Lower leg skin (tissue), 3 donors: ENCODE data around the gene PCSK6.

Source experiments
- CTCF ChIP-seq, 3 donors: fragments of 450-650 bp; IDR thresholded peaks; one replicate each; pipeline ENCODE4 v1.5.1; 2016; ENCODE audit warnings: antibody characterized with exemption in 3 of 3, mild to moderate bottlenecking in 3 of 3, moderate library complexity in 2 of 3
- POLR2A ChIP-seq, 2 donors: fragments of 450-650 bp; IDR thresholded peaks; one replicate each; pipeline ENCODE4 v1.6.1; 2016 to 2017; ENCODE audit warnings: antibody characterized with exemption in 2 of 2, mild to moderate bottlenecking in 1 of 2, moderate library complexity in 1 of 2

DNA sequence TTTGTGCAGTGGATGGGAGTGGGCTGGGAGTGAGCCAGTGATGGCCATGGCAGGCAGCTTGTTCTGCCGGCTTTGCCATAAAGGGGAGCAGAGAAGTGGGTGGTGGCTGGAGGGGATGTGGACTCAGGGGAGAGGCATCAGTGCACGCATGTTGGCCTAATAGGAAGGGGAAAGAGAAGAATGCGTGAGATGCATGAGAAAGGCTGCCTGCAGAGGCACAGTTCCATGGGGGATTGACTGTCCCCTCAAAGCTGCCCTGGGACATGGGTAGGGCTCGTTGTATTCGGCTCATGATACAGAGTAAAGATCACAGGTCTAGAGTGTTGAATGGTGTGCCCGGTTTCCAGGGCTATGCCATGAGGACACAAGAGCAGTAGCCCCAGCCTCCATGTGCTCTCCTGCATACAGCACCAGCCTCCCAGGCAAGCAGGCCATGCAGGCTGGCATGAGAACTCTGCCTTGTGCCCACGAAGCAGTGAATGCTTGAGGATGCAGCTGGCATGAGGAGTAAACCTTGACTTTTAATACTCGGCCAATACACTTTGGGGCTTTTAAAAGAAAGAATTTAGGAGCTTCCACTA is 126.4 kb downstream of the PCSK6 start:
- TF ChIP-seq CTCF (IDR thresholded peaks at IDR 0.05) (no peak), POLR2A (IDR thresholded peaks at IDR 0.05) (no peak)
